Measurements from ENCODE around the gene HOXA6.

GRCh38 chr7:27106901-27107240, 40.7 kb downstream of the HOXA6 start:
- no peak for TF ChIP-seq CTCF (conservative IDR thresholded peaks at IDR 0.05; ENCODE audit: low read length)
- no peak for TF ChIP-seq EZH2phosphoT487 (IDR thresholded peaks at IDR 0.05; ENCODE audit: borderline replicate concordance, low read depth, low read length)
